Fibroblast of villous mesenchyme (primary cell): ENCODE measurements around the gene ASTN2. TPM values are rescaled to one million over a fixed set of nuclear protein-coding genes. Genes with fewer than 3 reads are reported as not detected.
A peak's percentile ranks its signal among the peaks of the same experiment; 100 is the strongest.

ENCODE experiments used
- DNase-seq: peaks from one replicate; pipeline ENCODE4 v3.0.0-alpha.2; 2010; ENCODE audit warnings: low read depth
- H3K4me3 ChIP-seq: 2 replicates; pipeline ENCODE4 v1.5.1; 2011; ENCODE audit warnings: low read depth, mild to moderate bottlenecking, low read length
- total RNA-seq: library from RNA; depleted of rRNA; stranded (reverse); fragments of >200 nt; gene quantifications from 2 replicates; pipeline ENCODE4 v1.2.3, GENCODE V29; 2012
- TF ChIP-seq, protein P1 (sequence below): IDR thresholded peaks from 2 replicates; pipeline ENCODE4 v1.5.1; 2012; ENCODE audit warnings: low read depth, mild to moderate bottlenecking, low read length; ENCODE audit not compliant: insufficient read depth

The ASTN2 gene
- total RNA-seq, 1 donor = 5.6 TPM

DNA sequence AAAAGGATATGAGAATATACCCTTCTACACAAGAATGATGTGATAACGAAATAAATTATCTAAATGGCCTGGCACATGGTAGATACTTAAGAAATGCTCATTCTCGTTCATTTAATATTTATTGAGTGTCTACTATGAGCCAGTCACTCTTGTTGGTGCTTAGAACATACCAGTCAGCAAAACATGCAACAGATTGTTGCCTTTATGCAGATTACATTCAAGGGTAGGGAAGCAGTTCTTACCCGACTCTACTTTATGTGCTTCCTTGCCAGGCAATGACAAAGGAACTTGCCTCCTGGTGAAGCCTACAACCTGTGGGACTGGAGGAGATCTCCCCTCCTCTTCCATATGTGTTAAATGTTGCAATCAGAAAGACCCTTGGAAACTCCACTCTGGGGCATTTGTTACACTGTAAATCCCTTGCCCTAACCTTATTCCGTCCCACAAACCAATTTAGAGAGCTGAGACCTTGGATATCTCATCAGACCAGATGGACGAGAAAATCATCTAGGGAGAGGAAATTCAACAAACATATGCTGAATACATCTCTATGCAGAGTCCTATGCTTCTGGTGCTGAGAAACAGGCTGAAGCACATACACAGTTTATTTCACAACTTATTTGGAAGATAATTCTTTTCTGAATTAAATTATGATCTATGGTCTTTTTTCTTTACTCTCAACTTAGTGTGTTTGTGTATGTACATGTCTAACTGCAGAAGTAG is 855.9 kb downstream of the ASTN2 start:
- DNase-seq = no peak
- TF ChIP-seq, protein P1, sequence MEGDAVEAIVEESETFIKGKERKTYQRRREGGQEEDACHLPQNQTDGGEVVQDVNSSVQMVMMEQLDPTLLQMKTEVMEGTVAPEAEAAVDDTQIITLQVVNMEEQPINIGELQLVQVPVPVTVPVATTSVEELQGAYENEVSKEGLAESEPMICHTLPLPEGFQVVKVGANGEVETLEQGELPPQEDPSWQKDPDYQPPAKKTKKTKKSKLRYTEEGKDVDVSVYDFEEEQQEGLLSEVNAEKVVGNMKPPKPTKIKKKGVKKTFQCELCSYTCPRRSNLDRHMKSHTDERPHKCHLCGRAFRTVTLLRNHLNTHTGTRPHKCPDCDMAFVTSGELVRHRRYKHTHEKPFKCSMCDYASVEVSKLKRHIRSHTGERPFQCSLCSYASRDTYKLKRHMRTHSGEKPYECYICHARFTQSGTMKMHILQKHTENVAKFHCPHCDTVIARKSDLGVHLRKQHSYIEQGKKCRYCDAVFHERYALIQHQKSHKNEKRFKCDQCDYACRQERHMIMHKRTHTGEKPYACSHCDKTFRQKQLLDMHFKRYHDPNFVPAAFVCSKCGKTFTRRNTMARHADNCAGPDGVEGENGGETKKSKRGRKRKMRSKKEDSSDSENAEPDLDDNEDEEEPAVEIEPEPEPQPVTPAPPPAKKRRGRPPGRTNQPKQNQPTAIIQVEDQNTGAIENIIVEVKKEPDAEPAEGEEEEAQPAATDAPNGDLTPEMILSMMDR = no peak
- H3K4me3 ChIP-seq = no peak overlapping the region

DNA sequence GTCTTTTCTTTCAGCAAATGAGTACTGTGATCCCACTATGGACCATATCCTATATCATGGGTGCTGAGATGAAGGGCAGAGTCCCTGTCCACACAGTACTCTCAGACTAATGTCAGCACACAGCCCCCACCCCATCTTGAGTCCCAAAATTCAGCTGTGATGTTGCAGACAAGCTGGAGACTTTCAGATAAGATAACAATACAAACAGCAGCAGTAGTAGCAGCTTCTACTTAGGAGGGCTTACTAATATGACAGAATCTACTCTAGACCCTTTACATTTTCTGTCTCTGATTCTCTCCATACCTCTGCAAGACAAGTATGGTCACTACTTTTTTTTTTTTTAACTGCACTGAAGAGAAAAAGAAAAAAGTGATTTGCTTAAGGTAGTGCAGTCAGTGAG is 856.8 kb downstream of the ASTN2 start:
- DNase-seq = no peak
- H3K4me3 ChIP-seq = no peak overlapping the region
- TF ChIP-seq, protein P1 = no peak

DNA sequence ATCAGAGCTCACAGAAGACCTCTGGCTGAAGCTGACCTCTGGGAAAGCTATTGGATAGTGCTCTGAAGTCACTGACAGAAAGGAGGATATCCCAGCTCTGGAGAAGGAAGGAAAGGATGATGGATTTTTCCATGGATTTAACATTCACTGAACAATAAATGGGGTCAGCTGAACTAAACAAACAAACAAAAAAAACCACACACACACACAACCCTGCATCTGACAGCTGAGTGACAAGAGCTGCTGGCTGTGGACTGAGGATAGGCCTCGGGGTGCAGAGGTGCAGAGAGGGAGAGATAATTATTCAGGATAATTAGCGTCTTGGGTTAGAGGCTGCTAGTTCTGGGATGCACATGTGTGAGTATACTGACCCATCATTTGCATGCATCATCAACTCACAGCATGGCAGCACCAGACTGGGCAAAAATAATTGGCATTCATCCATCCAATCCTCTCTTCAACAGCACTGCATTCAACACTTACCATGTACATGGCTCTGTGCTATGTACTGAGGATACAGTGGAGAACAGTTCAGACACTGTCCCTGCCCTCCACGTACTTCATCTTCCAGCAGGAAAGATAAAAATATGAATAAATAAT is 859.2 kb downstream of the ASTN2 start:
- no peak overlapping the region for H3K4me3 ChIP-seq
- no peak for DNase-seq
- TF ChIP-seq, protein P1 = no peak

DNA sequence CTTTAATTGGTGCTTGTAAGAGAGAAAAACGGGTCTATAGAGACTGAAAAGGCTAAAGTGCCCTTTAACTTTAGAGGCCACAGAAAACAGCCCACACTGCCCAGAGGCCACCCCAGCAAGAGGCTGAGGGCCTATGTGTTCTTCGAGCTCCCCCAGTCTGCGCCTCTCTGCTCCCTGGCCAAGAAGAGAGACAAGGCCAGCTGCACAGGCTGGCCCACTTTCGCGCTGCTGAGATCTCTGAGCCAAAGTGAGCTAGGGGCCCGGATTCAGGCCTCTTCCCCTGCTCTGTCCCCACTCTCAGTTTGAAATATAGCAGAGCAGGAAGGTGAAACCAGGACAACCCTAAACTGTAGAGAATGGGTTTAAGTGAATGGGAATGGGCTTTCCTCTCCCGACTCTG is 859.7 kb downstream of the ASTN2 start:
- no peak overlapping the region for H3K4me3 ChIP-seq
- no peak for DNase-seq
- TF ChIP-seq, protein P1 = no peak

DNA sequence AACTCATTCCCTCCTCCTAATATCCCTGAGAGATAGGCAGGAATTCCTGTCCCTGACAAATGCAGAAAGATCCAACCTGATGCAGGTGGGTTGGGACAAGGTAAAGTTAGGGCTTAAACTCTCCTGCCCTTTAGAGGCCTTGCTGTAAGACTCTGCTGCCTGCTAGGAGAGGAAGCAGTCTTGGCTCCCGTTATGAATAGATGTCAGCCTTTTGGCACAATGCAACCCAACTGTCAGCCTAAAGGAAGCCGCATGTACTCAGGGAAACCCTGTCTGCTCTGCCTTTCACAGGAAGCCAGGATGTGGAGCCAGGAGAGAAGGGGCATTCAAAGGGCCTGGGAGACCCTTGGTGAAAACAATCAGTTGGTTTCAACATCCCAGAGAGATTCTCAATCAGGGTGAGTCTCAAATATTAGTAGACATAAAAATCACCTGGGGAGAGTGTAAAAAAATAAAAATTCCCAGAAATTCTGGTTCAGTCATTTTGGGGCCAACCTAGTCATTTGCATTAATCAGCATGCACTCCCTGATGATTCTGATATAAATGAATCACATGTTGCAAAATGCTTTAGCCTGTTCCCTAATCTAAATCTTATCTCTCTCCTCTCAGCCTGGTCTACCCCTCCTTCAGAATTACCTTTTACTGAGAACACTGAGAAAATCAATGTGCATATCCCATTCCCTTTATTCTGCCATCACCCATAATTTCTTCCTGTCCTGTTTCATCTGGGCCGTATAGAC is 864.0 kb downstream of the ASTN2 start:
- TF ChIP-seq, protein P1 = no peak
- H3K4me3 ChIP-seq = no peak overlapping the region
- peak; percentile 35 for DNase-seq

DNA sequence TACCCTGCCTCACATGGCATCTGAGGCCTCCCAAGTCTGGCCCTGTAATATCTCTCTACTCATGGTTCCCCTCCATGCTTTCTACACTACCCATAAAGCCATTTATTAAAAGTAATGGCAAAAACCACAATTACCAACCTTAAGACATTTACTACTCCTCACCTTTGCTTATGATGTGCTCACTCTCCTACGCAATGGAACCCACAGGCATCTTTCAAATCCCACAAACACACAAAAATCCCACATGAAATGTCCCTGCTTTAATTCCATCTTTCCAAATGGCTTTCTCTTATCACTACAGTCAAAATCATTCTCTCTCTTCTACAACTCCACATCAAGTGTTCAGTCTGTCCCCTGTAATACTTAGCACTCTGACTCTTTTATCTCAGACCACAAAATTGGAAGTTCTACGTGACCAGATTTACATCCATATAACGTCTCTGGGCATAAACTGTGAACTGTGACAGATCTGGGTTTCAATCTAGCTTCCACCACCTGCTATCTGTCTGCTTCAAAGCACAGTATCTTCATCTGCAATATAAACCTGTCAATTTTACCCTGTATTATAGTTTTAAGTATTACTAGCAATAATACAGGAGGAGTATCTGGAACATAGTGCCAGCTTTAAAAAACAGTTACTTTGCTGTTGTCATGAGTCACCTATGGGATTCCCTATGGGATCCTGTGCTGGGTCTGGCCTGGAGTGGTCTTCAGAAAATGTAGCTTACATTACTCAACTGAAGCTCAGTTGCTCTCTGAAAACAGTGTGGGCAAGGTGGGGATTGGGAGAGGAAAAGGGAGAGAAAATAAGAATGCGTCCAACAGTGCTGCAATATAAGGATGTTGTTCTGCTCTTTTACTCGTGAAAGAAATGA is 864.8 kb downstream of the ASTN2 start:
- no peak for DNase-seq
- no peak overlapping the region for H3K4me3 ChIP-seq
- TF ChIP-seq, protein P1 = no peak
